Fibroblast of mammary gland (primary cell): ENCODE measurements around the gene C17orf67.

ENCODE experiments used
- DNase-seq: peaks from one replicate; pipeline ENCODE4 v3.0.0-alpha.2; 2010; ENCODE audit warnings: low read depth
- H3K4me3 ChIP-seq: 2 replicates; pipeline ENCODE4 v1.5.1; 2011; ENCODE audit warnings: low read depth, mild to moderate bottlenecking, low read length, moderate library complexity; ENCODE audit not compliant: control insufficient read depth
- TF ChIP-seq, protein P1 (sequence below): conservative IDR thresholded peaks from 2 replicates; pipeline ENCODE4 v1.5.1; 2011; ENCODE audit warnings: low read depth, low read length, inconsistent platforms; ENCODE audit not compliant: control insufficient read depth, insufficient read depth

Gene C17orf67

DNA sequence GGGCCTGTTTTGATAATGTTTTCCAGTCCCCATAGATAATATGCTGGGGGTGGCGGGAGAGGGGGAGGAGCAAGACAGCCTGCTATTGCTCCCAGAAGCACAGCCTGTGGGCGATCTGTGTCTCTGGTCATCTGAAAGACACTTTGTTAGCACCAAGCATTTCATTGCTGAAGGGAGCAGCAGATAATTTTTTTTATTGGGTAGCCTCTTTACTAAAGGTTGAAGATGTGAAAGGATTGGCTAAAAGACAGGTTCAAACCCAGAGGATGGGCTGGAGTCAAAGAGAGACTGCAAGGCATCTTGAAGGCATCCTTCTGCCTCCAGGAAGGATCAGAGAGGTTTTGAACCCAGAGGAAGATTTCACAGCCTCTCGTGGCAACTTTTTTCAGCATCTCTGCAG, 60.6 kb downstream of the C17orf67 start:
- DNase-seq: no peak
- TF ChIP-seq, protein P1, sequence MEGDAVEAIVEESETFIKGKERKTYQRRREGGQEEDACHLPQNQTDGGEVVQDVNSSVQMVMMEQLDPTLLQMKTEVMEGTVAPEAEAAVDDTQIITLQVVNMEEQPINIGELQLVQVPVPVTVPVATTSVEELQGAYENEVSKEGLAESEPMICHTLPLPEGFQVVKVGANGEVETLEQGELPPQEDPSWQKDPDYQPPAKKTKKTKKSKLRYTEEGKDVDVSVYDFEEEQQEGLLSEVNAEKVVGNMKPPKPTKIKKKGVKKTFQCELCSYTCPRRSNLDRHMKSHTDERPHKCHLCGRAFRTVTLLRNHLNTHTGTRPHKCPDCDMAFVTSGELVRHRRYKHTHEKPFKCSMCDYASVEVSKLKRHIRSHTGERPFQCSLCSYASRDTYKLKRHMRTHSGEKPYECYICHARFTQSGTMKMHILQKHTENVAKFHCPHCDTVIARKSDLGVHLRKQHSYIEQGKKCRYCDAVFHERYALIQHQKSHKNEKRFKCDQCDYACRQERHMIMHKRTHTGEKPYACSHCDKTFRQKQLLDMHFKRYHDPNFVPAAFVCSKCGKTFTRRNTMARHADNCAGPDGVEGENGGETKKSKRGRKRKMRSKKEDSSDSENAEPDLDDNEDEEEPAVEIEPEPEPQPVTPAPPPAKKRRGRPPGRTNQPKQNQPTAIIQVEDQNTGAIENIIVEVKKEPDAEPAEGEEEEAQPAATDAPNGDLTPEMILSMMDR: no peak
- H3K4me3 ChIP-seq: no peak overlapping the region

DNA sequence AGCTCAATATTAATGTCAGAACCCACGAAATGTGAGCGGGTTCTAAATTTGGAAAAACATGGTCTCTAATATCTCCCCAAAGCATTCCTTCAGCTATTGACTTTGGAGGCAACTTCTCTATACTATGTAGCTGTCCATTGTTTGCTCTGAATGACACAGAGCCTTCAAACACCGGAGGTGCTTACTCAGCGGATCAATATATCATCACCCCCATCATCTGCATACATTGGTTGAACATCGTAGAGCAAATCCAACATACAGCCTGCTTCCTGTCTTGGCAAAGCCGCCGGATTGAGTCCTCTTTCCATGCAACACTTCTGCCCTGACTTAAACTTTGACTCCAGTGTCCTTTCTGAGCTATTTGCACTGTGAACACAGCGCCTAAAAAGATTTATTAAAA, 61.3 kb downstream of the C17orf67 start:
- TF ChIP-seq, protein P1: no peak
- no peak for DNase-seq
- no peak overlapping the region for H3K4me3 ChIP-seq

DNA sequence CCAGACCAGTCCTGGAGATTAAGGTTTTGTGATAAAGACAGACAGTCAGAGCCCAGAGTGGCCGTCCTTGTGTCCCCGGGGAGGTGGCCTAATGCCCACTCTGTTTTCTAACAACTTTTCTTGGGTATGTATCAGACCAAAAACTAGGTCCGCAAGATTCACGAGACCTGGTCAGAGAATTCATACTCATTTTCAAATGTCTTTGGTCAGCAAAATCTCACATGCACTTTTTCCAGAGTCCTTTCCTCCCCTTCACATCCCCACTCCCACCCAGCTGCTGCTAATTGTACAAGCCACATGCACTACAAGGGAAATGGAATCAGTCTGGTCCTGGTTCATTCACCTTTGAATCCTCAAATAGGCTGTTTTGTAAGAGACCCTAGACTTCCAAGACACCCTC, 61.7 kb downstream of the C17orf67 start:
- no peak for DNase-seq
- H3K4me3 ChIP-seq: no peak overlapping the region
- TF ChIP-seq, protein P1: no peak

DNA sequence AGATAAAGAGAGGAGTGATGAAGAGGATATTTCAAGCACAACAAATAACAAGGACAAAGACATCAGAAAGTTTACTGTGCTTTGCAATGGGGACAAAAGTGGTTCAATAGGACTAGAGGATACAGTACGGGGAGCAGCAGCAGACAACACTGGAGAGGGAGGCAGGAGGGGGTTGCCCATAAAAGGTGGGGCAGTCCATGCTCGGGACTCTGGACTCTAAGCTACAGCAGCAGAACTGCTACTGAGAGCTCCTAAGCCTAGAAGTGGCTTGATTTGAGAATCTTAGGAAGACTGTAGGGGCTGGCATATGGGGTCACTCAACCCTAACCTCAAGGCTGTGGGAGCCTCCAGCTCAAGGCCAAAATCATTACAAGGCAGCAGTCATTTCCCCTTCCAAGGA, 62.2 kb downstream of the C17orf67 start:
- H3K4me3 ChIP-seq: no peak overlapping the region
- TF ChIP-seq, protein P1: no peak
- DNase-seq: no peak

DNA sequence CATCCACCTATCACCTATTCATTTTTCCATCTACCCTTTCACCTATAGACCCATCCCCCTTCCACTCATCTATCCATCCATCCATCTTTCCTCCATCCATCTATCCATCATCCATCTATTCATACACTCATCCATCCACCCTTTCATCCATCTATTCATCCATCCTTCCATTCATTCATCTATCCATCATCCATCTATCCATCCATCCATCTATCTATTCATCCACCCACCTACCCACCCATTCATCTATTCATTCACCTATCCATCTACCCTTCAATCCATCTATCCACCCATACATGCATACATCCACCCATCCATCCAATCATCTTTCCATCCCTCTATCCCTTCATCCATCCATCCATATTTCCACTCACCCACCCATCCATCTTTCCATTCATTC, 63.3 kb downstream of the C17orf67 start:
- no peak overlapping the region for H3K4me3 ChIP-seq
- TF ChIP-seq, protein P1: no peak
- no peak for DNase-seq

DNA sequence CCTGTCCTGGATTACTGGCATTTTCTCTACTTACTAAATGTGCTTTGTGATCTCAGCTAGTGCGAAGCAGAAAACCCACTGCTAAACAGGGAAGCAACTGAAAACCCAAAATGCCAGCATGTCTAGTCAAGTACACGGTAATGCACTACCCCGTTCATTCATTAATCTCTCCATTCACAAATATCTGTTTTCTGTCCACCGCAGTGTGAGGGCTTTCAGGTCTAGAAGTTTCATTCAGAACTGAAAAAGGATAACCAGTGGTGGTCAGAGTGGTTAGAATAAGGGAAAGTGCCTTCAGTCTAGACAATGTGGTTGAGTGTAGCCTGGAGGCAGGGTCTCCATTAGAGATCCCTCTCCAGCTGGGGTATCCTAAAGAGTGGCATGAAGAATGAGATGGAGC, 68.3 kb downstream of the C17orf67 start:
- H3K4me3 ChIP-seq: no peak overlapping the region
- TF ChIP-seq, protein P1: no peak

DNA sequence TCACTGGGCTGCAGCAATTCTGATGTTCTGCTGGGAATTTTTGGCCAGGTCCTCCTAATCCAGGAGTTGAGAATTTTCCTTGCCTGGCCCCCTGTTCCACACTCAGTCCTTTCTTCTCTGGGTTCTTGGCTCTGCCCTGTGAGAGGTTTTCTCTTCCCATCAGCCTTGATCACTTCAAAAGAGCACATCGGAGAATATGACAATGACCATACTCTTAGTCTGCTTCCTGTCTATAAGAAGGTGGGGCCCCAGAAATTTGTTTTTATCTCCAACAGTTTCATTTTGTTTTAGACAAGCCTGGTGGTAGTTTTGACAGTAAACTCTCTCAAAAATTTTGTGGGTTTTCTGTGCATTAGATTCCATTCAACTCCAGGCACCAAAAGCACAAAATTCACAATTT, 70.7 kb downstream of the C17orf67 start:
- TF ChIP-seq, protein P1: no peak
- H3K4me3 ChIP-seq: no peak overlapping the region
- DNase-seq: no peak

More for the DNA sequence above, 68.3 kb downstream of the C17orf67 start:
- no peak for DNase-seq
